GM19395 (cell line): ENCODE results near the gene ERMARD.

Source experiments
- ATAC-seq: cut with Tn5 transposase; IDR thresholded peaks from one replicate; pipeline ENCODE4 v1.9.1; 2021; ENCODE audit warnings: mild to moderate bottlenecking, moderate library complexity; ENCODE audit not compliant: unreplicated experiment

Gene ERMARD

DNA sequence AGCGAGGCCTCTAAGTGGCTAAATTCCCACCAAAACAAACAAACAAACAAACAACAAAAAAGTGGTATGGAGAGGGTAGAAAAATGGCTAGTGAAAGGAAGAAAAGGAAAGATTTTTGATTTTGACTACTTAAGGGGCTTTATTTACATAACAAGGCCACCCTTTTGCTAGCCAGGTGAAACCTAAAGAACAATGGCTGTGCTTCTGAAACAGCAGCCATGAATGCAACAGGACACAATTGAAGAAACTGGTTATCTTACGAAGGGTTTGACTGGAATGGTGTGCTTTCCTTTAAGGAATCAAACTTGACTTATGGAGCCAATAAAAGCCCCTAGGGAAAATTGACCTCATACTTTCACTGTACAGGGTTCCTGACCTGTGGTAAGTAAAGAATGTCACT, 68.9 kb downstream of the ERMARD start:
- no peak for ATAC-seq

DNA sequence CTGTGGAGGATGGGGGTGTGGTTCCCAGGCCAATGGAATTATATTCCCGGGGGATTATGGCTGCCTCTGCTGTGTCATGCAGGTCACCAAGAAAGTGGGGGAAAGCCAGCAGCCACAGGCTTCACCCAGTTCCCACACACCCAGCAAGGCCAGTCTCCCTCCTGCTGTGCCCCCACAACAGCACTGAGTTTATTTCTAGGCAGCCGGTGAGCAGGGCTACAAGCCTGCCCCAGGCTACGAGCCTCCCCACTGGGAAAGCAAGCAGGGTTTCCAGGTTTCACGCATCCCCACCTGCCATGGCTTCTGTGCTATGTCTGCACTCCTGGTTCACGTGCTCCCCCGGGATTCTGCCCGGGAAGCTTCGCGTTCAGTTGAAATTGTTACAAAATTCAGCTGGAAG, 72.6 kb downstream of the ERMARD start:
- no peak for ATAC-seq

DNA sequence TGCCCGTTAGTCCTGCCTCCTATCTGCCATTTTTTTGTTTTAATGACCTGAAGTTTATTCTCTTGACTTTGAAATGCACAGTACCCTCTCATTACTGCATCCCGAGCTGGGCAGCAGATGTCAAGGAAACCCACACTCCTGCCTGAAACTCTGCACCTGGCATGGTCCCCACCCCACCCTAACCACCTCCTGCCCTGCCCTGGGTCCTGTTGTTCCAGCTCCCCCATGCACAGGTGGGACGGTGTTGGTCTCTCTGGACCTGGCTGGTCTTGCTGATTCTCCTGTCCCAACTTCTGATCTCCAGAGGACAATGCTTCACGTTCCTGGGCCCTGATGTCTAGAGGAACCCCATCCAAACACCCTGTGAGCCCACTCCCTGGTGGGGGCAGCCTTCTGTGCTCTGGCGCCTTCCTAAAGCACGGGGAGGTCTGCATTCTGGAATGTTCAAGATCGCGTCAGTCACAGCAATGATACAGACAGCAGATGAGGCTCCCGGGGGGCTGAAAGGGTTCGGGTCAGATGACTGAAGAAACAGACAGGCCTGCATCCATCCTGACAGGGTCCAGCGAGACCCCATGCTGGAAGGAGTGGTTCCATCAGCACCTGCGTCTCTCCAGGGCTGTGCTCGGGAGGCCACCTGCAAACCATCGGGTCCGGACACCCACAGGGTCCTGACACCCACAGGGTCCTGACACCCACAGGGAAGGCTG, 73.6 kb downstream of the ERMARD start:
- no peak for ATAC-seq

DNA sequence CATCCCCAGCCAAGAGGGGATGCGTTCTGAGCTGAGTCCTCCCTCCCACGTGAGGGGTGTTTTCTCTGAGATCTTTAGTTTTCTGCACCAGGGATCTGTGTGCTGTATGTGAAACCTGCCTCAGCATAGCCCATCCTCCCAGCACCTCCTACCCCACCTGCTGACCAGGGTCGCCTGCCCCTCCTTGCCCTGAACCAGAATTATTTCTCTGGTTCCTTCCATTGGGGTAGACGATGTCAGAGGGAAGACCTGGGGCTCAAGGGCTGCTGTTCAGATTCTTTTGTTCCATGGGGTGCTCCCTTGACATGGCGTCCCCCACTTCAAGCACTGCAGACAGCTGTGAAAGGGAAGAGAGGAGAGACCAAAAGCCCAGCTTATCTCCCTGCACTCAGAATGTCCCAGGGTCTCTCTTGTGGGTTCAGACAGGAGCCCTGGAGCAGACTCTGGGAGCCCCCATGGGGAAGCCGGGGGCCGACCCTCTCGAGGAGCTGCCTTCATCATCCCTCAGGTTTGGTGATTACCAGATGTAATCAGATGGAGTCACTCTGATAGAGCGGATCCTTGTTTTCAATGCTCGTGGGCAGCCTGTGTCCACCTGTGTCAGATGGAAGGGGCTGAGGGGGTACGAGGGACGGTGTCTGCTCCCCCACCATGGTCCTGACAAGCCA, 74.3 kb downstream of the ERMARD start:
- ATAC-seq, result no peak

DNA sequence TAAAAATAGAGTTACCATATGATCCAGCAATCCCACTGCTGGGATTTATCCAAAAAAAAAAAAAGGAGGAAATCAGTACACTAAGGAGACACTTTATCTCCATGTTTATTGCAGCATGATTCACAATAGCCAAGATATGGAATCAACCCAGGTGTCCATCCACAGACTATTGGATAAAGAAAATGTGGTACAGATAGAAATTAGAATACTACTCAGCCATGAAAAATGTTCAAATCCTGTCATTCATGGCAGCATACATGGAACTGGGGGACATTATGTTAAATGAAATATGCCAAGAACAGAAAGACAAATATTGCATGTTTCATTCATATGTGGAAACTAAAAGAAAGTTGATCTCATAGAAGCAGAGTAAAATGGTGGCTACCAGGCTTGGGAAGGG, 75.3 kb downstream of the ERMARD start:
- no peak for ATAC-seq

DNA sequence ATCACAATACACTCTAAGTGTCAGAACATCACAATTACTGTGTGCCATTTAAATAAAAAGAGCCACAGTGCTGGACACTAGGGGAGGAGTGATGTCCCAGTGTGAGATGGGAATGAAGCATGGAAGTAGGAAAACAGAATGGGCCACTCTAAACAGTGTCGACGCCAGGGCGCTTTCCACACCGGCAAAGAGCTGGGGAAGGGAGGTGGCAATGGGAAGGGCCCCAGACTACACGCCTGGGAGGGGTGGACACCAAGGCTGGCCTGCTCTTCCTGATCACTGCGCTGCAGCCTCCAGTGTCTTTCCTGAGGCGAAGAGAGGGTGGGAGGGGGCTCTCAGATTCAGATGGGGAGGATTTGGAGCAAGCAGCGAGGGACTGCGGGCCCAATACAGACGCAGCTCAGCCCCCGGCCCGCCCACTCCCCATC, 75.9 kb downstream of the ERMARD start:
- no peak for ATAC-seq

DNA sequence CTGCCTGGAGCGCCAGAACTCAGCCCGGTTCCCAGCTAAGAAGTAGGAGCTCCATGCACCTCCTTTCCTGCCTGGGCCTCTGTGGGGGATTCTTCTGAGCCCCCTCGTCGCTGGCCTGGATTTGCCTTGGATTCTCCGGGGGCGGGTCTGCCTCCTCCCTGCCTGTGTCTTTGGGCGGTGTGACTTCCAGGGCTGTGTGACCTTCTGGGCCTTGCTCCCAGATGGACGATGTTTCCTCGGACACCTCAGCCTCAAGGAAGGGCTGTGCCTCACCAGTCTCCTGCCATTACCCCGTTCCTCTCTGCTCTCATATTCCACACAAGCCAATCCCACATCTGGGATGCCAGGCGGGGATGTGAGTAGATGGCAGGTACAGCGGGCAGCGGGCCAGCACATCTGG, 76.8 kb downstream of the ERMARD start:
- ATAC-seq, result no peak

DNA sequence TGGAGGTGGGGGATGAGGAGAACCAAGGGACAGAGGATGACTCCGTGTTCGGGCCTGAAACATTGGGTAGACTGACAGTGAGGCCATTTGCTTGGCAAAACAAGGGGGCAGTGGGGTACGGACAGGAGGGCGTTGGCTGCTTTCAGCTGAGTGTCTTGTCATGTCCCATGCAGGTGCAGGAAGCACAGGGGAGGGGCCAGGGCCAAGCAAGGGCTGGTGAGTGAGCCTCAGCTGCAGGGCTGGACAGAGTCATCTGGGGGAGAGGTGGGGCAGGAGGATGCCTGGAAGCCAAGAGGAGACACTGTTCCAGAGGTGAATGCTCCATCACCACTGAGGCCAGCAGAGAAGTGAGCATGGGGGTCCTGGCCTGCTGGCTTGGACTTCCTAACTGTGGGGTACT, 78.4 kb downstream of the ERMARD start:
- no peak for ATAC-seq

DNA sequence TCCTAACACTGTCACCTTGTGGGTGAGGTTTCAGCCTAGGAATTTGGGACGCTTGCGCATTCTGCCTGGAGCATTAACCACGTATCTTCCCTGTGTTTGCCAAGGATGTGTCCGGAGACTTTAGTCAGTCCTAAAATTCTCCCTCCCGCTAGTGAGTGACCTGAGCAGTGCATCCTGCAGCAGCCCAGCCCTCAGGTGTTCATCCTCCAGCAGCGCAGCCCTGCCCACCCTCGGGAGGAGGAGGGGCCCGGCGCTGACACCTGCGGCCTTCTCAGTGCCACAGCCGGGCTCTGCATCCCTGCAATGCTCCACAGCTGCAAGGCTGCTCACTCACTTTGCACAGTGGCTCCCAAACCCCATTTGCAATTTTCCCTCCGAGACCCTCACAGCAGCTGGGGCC, 79.5 kb downstream of the ERMARD start:
- no peak for ATAC-seq
